ENCODE results near the gene PITHD1.

GRCh38 chr1:23805025-23805424 lies 26.8 kb downstream of the PITHD1 start:
- TF ChIP-seq CTCF (IDR thresholded peaks at IDR 0.05; ENCODE audit: extremely low read depth in 1 of 2, insufficient read depth in 1 of 2, low read depth in 1 of 2, low read length in 2 of 2) (no peak), MAX (IDR thresholded peaks at IDR 0.05; ENCODE audit: insufficient read depth, insufficient read length) (no peak), POLR2AphosphoS5 (IDR thresholded peaks at IDR 0.05; ENCODE audit: insufficient read depth, low read depth, low read length) (no peak), POLR2A (IDR thresholded peaks at IDR 0.05; ENCODE audit: low read depth, low read length) (no peak), JUN (IDR thresholded peaks at IDR 0.05; ENCODE audit: borderline replicate concordance, insufficient read depth, insufficient read length, low read depth) (no peak), FOS (IDR thresholded peaks at IDR 0.05; ENCODE audit: borderline replicate concordance, insufficient read depth, low read length) (no peak), EZH2 (IDR thresholded peaks at IDR 0.05; ENCODE audit: borderline replicate concordance, low read depth, low read length, severe bottlenecking) (no peak), GATA2 (IDR thresholded peaks at IDR 0.05; ENCODE audit: insufficient read depth, insufficient read length, low read depth, low read length) (no peak)
